HL-60/S4 (cell line): ENCODE measurements around the gene MYO16.

Experiments used
- in situ Hi-C: fragments of 300-500 bp; cut with MboI; formaldehyde crosslinking; loops from 2 replicates; pipeline ENCODE4 v1.14.3; 2022; ENCODE audit warnings: low sequenced_read_pairs

MYO16 gene

DNA sequence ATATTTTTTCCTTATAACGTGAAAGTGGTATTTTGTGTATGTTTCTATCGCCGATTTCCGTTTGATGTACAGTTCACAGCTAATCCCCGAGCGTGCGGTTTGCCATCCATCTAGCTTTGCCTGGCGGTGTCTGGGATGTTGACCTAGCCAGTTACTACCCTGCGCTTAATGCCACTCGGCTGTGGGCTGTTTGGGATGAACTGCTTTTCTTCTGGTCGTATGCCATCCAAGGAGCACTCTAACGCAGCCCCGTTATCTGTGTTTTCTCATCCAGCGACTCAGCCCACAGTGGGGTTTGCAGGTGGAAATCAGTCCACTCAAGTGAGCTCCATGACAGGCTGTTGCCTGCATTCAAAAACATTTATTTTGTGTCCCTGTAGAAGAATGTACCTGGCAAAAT lies 512.3 kb downstream of the MYO16 start:
- in situ Hi-C loops: loop anchor here (25.0 kb wide), 1 partner anchor 646 kb away; the partner anchor contains the start of gene IRS2

DNA sequence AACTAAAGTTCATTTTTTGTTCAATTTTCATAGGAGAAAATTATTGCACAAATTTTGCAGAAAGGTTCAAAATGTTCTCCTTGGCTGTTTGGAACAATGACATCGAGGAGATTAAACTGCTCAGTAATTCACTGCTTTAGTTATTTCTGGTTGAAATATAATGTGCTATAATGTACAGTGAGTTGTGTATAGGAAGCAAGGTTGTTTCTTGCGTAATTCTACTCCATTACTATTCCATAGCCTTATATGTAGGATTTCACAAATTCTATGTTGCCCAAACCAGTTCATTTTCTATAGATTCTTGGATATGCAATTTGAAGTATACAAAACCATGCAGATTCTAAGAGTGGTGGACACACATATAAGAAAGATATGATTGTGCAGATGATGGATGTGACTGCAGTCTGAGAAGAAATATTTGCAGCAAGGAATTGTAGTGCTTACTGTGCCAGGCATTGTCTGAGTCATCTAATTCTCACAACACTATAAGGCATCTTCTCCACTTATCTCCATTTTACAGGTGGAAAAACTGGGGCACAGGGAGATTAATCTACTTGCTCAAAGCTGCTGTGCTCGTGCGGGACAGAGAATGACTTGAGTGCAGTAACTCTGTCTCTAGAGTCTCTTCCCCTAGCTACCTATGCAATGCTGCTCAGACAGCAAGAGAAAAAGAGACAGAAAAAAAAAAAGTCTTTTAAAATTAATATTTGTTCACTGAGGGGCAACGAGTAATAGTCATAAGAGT lies 515.5 kb downstream of the MYO16 start:
- in situ Hi-C loops: loop anchor here (25.0 kb wide), 1 partner anchor 642 kb away; the partner anchor contains the start of gene IRS2

DNA sequence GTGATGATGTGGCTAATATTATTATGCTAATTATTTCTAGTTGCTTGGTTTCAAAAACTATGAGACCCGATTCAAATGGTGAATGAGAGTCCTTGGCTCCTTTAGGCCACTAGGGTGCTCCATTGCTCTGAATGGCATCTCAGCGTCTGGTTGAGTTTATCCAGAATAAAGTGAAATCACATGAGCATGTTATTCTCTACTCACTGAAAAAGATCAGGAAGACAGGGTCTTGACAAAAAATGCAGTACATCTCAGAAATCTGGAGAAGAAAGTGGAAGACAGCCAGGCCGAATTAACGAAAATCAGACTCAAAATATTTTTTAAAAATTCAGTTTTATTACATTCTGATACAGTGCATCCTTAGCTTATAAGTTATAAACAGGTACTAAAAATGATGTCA lies 516.2 kb downstream of the MYO16 start:
- in situ Hi-C loops: loop anchor here (25.0 kb wide), 1 partner anchor 642 kb away; the partner anchor contains the start of gene IRS2

DNA sequence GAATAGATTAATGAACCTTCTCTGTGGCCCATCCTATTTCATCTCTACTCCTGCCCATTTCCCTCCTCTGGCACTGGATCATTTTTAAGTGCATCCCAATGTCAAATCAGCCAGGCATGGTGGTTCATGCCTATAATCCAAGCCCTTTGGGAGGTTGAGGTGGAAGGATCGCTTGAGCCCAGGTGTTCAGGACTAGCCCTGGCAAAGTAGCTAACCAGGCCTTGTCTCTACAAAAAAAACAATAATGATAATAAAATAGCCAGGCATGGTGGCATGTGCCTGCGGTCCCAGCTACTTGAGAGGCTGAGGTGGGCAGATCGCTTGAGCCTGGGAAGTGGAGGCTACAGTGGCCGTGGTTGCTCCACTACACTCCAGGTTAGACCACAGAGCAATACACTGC lies 517.0 kb downstream of the MYO16 start:
- in situ Hi-C loops: loop anchor here (25.0 kb wide), 1 partner anchor 641 kb away; the partner anchor contains the start of gene IRS2

DNA sequence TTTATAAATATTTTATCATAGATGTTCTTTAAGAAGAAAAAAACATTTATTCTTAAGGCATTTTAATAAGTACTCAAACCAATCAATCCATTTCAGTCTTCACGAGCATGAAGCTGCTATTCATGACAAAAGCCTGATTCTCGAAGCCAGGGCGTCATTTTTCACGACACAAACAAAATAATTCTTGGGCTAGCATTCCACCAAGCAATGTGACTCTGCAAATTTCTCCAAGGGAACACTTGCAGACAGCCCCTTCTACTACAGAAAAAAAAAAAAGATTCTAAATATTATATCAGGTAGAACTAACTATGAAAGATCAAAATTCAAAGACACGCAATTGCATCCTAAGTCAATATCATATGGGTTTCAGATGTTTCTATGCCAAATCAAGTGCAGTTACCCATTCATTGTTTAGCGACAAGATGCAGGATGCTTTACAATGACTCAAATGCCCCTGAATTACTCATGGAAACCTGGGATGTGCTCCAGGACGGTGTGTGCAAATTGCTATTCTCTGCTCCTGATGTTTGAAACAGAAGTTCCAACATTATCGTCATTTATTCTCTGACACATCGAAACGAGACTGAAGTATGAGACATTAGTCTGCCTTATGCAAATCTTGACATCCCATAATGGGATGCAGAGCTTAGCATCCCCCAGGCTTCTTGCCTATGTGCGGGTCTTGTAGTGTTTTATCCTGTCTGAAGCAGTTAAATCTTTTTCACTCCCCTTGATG lies 517.7 kb downstream of the MYO16 start:
- in situ Hi-C loops: loop anchor here (25.0 kb wide), 1 partner anchor 640 kb away; the partner anchor contains the start of gene IRS2

DNA sequence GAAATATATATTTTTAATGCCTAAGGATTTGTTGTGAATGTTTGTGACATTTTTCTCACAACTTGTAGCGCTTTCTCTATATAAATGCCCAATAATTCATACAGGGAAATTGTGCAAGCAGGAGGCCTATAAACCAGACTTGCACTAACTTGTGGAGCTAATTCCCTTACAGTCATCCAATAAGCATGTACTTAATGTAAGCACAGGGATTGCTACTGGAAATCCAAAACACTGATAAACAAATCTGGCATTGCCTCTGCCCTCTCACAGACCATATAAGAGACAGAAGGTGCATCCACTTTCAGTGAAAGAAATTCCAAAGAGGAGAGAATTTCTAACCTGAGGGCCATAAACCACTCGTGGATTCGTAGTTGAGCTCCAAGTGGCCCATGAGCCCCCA lies 518.8 kb downstream of the MYO16 start:
- in situ Hi-C loops: loop anchor here (25.0 kb wide), 1 partner anchor 639 kb away; the partner anchor contains the start of gene IRS2

DNA sequence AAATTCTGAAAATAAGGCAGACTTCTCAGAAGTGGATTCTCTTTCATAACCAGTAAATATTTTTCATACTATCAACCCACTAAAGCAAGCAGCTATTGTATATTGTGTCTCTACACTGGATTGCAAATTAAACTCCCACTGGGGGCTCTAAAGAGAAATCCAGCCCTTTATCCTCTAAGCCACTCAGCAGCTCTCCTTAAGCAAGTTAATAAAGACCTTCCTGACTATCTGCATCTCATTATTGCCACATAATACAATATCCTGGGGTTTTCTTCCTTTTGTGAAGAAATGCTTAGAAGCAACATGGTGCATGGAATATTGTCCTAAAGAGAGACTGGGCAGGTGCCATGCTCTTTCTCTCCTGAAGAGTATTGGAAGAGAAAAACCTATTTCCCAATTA lies 521.3 kb downstream of the MYO16 start:
- in situ Hi-C loops: no loop called here

DNA sequence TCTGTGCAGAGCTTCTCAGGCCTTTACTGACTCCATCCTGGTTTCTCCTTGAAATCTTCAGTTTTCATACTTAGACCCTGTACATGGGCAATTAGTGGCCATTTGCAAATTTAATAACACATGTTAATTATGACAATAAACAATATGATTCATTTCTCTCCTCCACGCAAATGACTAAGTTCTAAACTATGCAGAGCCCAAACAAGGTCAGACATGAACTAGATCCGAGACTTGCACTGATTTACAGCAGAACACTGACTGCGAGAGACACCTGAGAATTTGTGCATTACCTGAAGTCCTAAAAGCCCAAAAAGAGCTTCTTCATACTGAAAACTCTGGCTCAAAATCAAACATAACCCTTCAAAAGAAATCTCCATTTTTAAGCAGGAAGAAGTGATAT lies 521.8 kb downstream of the MYO16 start:
- in situ Hi-C loops: no loop called here

DNA sequence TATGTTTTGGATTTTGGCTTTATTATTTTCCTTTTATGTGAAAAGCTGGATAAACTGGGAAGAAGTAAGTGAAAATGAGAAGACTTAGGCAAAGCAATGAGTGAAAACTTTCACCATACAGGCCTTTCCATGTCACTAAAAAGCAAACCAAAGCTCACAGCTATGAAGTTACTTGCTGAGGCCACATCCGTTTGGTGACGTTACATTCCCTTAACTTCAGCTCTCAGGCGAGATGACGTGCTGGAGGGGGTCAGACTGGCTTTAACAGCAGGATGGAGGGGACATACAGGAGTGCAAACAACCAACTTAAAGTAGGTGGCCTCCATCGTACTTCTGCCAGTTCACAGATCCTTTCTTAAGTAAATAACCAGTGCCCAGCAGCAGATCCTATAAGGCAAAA lies 522.3 kb downstream of the MYO16 start:
- in situ Hi-C loops: no loop called here

DNA sequence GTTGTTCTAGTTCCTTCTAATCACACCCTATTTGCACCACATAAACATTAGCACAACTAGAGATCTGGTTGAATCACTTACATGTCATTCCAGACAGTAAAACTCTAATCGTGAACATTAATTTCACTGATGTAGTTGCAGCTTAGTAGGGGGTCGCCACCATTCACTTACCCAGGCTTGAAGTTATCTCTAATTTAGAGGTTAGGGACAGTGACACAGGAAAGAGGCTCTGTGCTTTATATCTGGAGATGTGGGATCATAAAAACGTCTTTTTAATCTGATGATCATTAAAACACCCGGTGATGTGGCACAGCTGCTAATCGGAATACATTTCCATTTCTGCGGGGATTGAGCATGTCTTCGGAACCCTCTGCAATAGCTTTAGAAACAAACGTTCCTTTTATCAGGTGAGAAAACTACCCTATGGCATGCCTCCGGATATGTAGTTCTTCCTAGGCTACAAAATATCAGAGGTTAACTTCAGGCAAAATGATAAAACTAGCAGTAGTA lies 523.0 kb downstream of the MYO16 start:
- in situ Hi-C loops: no loop called here

DNA sequence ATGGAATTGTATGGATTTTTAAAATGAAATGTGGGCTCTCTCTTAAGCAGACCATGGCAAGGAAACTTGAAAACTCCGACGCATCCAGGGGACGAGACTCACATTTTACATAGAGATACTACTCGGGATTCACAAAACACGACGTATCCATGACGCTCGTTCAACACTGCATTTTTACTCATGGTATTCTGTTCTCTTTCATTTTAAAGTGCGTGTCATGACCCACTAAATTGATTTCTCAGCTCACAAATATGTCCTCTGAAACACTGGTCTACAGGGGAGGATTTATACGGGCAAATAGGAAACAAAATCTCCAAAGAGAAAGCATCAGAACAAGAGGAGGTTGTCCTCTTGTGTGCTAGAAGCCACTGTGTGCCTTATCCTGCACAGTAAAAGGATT lies 523.5 kb downstream of the MYO16 start:
- in situ Hi-C loops: no loop called here

DNA sequence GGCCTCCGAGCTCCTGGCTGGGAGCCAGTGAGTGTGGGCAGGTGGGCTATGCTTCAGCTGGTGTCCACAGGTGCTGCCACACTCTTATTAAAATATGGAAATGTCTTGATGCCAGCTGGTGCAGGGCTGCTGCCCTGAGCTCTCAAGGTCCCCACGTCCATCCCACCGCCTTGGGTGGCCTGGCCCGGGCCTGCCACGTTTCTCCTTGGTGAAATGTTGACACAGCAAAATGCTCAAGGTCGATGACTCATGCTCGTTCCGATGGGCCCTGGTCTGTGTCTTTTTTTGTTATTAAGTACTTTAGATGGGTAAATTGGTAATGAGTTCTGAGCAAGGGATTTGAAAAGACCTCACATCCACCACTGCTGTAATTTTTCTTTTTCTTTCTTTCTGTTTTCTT lies 524.7 kb downstream of the MYO16 start:
- in situ Hi-C loops: no loop called here

DNA sequence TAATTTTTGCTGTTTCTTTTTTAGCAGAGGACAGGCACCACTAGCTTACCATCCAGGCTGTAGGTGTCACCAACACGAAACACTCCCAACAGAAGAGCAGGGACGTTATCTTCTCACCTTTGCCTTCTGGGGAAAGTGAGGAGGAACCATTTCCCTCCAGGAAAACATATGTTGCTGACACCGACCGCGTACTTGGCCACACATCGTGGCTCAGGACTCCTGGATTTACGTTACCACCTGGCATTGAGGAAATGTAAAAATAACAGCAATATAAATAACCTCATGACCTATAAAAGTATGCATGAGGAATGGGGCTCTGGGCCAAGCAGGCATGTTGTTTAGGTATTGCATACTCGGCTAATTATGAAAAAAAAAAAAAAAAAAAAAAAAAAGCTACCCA lies 525.1 kb downstream of the MYO16 start:
- in situ Hi-C loops: no loop called here

DNA sequence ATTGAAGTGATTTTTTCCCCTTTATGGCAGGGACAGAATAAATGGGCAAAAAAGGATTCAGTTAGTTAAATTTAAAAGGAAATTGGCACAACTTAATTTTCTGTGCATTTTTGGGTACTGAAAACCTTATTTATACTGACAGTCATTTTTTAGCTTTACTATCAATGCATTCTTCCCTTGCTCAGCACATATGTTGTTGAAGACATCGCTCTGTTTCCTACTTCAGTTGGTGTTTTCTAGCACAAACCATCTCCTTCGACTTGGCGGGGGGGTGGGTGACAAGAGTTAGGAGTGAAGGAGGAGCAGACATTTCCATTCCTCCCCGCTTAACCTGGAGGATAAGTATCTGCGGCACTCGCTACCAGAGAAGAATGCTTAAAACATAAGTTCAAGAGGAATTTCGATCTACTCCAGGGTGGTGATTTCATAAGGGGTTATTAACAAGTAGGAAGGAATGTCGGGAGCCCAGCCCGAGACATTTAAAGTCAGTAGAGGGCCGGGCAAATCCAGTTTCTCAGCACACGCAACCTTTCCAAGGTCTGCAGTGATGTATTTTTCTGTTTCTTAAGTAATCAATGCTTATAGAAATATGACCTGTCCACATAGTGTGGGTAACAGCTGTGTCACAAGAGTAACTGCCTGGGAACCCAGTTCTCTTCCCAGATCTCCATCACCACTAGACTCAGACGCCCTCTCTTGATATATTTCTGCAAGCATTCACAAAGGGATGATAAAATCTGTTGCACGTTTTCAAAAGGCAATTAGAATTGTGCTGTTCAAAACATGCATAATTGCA lies 525.8 kb downstream of the MYO16 start:
- in situ Hi-C loops: no loop called here

DNA sequence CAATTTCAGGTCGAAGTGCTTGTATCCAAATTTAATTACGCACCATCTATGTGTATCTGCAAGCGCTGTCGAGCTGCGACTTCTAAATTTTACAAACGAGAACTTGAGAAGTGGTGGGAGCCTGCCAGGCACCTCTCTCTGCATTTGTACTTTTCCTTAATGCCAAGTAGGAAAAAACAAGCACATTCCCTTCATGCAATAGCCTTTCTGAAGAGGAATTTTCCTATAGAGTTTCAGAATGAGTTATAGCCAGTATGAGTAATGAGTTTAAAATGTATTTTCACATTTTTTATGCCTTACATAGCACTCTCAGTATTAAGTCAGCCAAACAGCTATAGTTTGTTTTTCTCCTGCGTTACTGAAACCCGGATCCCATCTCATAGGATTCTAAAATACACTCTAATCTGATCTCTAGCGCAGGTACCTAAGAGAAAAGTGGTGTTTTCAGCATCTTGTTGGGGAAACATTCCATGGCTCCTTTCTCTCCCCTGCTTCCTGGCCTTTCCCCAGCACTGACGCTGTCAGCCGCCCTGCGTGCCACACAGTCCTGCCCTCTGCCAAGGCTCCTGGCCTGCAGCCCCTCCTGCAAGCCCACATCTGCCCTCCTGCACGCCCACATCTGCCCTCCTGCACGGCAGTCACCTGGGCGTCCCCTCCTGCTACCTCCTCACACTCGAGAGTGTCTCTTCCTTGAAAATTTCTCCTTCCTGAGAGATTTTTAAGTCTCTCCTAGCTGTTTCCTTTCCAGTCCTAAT lies 526.9 kb downstream of the MYO16 start:
- in situ Hi-C loops: no loop called here

DNA sequence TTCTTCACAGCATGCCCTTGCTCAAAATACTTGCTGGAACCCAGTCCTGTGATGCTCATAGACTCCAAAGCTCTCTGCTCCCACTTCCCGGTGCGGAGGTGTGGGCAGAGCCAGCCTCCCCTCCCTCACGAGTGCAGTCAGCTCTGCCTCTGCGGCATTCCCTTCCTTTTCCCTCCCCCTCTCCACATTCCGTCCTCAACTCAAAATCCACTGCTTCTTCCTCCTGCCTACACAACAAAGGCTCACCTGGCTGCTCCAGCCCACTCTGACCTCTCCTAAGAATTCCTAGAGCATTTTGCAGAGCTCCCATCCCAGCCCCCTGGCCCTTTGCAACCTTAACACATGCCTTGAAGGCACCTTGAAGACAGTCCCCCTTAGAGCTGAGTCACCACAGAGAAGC lies 527.9 kb downstream of the MYO16 start:
- in situ Hi-C loops: no loop called here

DNA sequence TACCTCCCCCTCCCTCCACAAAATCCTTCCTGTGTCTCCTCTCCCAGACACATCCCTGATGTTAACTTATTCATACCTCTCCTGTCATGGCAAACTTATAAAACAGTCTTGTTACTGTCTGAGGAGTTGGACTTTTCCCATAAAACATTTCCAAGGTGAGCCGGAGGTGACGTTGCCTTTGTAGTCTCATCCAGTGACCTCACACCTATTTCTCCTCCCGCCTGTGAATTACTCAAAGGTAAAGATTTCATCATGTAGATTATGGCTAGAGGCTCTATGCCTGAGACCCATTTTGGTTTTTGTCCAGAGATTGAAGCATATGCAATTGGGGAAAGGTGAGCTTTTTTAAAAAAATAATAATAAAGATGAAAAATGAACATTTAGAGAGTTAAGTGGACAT lies 529.0 kb downstream of the MYO16 start:
- in situ Hi-C loops: no loop called here

DNA sequence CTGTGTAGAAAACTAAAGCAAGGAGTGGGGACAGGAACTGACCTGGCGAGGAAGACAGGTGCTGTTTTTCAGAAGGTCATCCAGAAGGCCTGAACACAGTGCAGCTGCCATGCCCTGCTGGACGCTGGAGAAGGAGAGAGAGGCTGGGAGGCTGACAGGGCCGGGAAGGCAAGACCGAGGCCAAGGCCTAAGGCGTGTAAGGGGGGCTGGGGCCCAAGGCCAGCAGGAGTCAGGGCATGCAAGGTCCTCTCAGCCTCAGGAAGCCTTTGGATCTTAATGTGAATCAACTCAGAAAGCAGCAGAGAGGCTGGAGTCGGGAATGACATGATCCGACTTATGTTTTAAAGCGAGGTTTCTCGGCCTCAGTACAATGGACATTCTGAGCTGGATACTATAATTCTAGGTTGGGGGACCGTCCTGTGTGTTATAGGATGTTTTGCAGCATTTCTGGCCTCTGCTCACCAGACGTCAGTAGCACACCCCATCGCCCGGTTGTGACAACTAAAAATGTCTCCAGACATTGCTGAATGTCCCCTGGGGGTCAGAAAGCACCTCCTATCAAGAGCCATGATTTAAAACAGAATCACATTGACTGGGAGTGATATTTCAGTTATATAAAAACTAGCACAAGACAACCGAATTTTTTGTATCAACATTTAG lies 530.4 kb downstream of the MYO16 start:
- in situ Hi-C loops: no loop called here

DNA sequence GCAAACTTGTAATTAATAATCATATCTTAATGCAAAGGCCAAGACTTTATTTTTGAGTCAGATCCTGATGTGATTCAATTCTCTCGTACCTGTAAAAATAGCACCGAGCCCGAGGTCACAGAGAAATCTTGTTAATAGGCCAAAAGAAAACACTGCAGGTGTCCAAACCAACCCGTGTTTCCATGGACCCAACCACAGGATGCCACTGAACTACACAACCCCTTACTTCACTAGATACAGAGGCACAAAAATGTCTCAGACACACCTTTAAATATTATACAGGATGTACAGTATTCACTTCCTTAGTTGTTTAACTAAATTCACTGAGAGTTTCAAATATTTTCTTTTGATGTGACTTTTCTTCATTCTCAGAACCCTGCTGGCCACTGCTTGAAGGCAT lies 530.9 kb downstream of the MYO16 start:
- in situ Hi-C loops: no loop called here
